D721Med (cell line): ENCODE measurements around the gene STS.

Experiments
- DNase-seq: peaks from one replicate; pipeline ENCODE4 v3.0.0; 2011; ENCODE audit warnings: low spot score; ENCODE audit not compliant: insufficient read length
- FAIRE-seq: peaks from 2 replicates; lab custom pipeline; 2011; peaks lifted over from hg19 to GRCh38; lab: Jason Lieb, UNC
- CTCF ChIP-seq: IDR thresholded peaks from 2 replicates; pipeline ENCODE4 v1.5.1; 2012; ENCODE audit warnings: mild to moderate bottlenecking, control low read depth; ENCODE audit not compliant: insufficient read depth; ENCODE audit errors: missing control alignments

STS gene

DNA sequence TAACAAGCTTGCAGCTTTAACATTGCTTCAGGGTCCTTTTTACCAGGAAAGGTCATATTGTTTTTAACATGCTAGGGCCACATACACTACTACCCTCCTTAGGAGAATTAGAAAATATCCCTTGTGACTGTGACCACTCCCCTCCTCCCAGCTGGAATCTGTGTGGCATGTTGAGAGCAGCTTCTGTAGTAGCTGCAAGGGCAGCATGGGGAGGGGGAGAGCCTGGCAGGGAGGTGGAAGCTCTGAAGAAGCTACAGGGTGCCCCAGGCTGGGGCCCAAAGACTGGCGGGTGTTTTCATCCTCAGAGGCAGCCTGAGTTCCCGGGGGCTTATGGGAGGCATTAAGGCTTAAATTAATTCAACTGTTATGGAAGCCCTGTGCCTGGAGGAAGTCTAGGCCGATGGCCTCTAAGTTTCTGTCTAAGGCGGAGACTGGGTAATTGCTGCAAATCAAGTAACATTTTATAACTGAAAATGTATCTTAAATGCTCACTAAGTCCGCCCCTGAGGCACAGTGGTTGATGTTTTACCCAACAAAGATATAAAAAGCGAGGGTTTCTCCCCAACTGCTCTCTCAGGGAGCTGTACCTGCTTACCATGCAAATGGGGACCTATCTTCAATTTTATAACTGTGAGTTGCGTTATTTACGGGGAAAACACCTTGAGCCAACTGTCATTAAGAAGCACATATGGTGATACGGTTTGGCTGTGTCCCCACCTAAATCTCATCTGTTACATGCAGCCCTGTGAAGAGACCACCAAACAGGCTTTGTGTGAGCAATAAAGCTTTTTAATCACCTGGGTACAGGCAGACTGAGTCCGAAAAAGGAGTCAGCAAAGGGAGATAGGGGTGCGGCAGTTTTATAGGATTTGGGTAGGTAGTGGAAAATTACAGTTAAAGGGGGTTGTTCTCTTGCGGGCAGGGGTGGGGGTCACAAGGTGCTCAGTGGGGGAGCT, 37.4 kb upstream of the STS start:
- no peak for FAIRE-seq
- TF ChIP-seq CTCF = no peak
- no peak for DNase-seq

DNA sequence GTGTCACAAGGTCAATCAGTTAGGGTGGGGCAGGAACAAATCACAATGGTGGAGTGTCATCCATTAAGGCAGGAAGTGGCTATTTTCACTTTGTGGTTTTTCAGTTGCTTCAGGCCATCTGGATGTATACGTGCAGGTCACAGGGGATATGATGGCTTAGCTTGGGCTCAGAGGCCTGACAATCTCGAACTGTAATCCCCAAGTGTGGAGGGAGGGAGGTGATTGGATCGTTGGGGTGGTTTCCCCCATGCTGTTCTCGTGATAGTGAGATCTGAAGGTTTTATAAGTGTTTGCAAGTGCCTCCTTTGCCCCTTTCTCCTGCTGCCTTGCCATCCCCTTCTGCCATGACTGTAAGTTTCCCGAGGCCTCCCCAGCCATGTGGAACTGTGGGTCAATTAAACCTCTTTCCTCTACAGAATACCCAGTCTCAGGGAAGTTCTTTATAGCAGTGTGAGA, 36.7 kb upstream of the STS start:
- FAIRE-seq = no peak
- DNase-seq = no peak
- TF ChIP-seq CTCF = no peak

DNA sequence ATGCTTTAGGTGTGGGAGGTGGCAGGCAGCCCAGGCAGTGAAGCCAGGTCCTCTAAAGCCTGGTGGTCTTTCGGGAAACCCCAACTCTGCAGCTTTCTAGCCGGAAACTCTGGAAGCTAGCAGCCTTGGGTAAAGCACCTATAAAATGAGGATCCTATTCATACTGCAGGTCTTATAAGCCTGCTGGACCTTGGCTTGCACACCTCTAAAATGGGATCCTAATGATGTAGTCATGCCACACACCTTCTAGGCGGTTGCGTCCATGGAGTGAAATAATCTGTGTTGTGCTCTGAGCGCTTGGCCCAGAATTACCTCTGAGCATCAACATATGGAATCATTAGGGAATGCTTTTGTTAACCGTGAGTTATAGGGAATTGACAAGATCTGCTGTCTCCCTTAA, 36.0 kb upstream of the STS start:
- no peak for TF ChIP-seq CTCF
- FAIRE-seq (peak; percentile 87), DNase-seq (no peak)

GRCh38 chrX:7112071-7112470, 35.4 kb upstream of the STS start:
- FAIRE-seq (no peak), DNase-seq (no peak)
- no peak for TF ChIP-seq CTCF

DNA sequence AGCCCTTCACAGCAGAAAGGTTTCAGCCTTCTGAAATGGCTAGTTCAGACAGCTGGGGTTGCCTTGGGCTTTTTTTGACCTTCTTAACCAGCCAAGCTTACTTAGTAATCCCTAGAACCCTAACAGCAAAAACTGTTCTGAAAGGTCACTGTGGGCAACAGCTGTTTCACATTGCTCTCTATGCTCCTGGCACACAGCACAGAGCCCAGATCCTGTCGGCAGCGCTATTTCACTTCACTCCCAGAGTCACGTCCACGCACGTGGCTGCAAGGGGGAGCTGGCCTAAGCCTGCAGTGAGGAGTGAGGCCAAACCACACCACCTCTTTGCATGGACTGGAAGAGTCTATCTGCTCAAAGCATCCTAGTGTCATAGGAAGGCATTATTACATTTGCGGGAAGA, 32.0 kb upstream of the STS start:
- DNase-seq = no peak
- TF ChIP-seq CTCF = no peak
- FAIRE-seq = no peak

- no peak for TF ChIP-seq CTCF
- FAIRE-seq (no peak), DNase-seq (no peak)
Observed at GRCh38 chrX:7116081-7116480, 31.4 kb upstream of the STS start.

- FAIRE-seq = no peak
- no peak for TF ChIP-seq CTCF
Observed at GRCh38 chrX:7117587-7117986, 29.9 kb upstream of the STS start.

More at GRCh38 chrX:7117587-7117986, 29.9 kb upstream of the STS start:
- DNase-seq = no peak
